CD4-positive, alpha-beta T cell (primary cell): Measurements from ENCODE around the gene KSR2. TPM values are rescaled to one million over a fixed set of nuclear protein-coding genes. Genes with fewer than 3 reads are reported as not detected.

Source experiments
- ATAC-seq: fragments of 200-7000 bp; cut with Tn5 transposase; one replicate; pipeline ENCODE4 v1.10.0; 2022; ENCODE audit warnings: mild to moderate bottlenecking; ENCODE audit not compliant: poor library complexity
- CTCF ChIA-PET: fragments of 350-600 bp; sonication (Branson Sonifier 250); formaldehyde crosslinking; loops from one replicate; lab custom pipeline; 2021; ENCODE audit warnings: antibody characterized with exemption, inconsistent platforms; lab: Charles Lee
- POLR2A ChIA-PET: fragments of 350-600 bp; sonication (Branson Sonifier 250); formaldehyde crosslinking; loops from one replicate; lab custom pipeline; 2021; ENCODE audit warnings: antibody characterized with exemption, inconsistent platforms; lab: Charles Lee
- DNase-seq, 14 experiments: peaks; one replicate each; pipeline ENCODE4 v3.0.0-alpha.2; 2013 to 2020; ENCODE audit warnings: mixed read lengths in 2 of 14
- H3K27ac ChIP-seq, 2 donors: one replicate each; pipeline versions ENCODE4 v1.5.1 to v1.7.0; 2013; ENCODE audit warnings: low read length in 2 of 2, low read depth in 1 of 2, mild to moderate bottlenecking in 1 of 2
- H3K27me3 ChIP-seq, 2 experiments: 1 replicate in 1 of 2; 2 replicates in 1 of 2; pipeline versions ENCODE4 v1.6.1 to v1.7.0; 2013; ENCODE audit warnings: low read length in 2 of 2, control low read depth in 1 of 2, mild to moderate bottlenecking in 1 of 2, moderate library complexity in 1 of 2; ENCODE audit not compliant: insufficient read depth in 2 of 2, control insufficient read depth in 1 of 2
- H3K36me3 ChIP-seq: one replicate; pipeline ENCODE4 v1.6.1; 2013; ENCODE audit warnings: low read length, control low read depth; ENCODE audit not compliant: insufficient read depth
- H3K4me1 ChIP-seq: one replicate; pipeline ENCODE4 v1.6.1; 2013; ENCODE audit warnings: low read length, control low read depth; ENCODE audit not compliant: insufficient read depth
- H3K4me3 ChIP-seq: one replicate; pipeline ENCODE4 v1.5.1; 2013; ENCODE audit warnings: mild to moderate bottlenecking, low read length, moderate library complexity
- H3K9me3 ChIP-seq, 2 experiments: 1 replicate in 1 of 2; 2 replicates in 1 of 2; pipeline versions ENCODE4 v1.6.1 to v1.7.0; 2013; ENCODE audit warnings: low read length in 2 of 2, mild to moderate bottlenecking in 2 of 2, control low read depth in 1 of 2, moderate library complexity in 1 of 2; ENCODE audit not compliant: control insufficient read depth in 1 of 2, insufficient read depth in 1 of 2
- H3K27ac Mint-ChIP-seq: one replicate; pipeline ENCODE4 v1.8.0; 2020; ENCODE audit warnings: mixed read lengths
- H3K27me3 Mint-ChIP-seq: one replicate; pipeline ENCODE4 v1.8.0; 2021; ENCODE audit warnings: mixed read lengths
- H3K36me3 Mint-ChIP-seq: one replicate; pipeline ENCODE4 v1.8.0; 2021; ENCODE audit warnings: low read depth, mixed read lengths
- H3K4me1 Mint-ChIP-seq: one replicate; pipeline ENCODE4 v1.8.0; 2021; ENCODE audit warnings: low read depth, mixed read lengths
- H3K4me3 Mint-ChIP-seq: one replicate; pipeline ENCODE4 v1.8.0; 2020; ENCODE audit warnings: mild to moderate bottlenecking, mixed read lengths
- H3K9me3 Mint-ChIP-seq: one replicate; pipeline ENCODE4 v1.8.0; 2020; ENCODE audit warnings: mixed read lengths
- intact Hi-C, 2 experiments: fragments of 100-400 bp; cut with DNase I in 1 of 2; cut with micrococcal nuclease in 1 of 2; formaldehyde crosslinking; loops; one replicate each; pipeline versions ENCODE4 v1.15.1 to v1.9.0; 2023 to 2025; cut with DNase I, micrococcal nuclease
- total RNA-seq, 174 experiments: library from RNA in 2 of 174; stranded (reverse) in 2 of 174; gene quantifications; one replicate each; pipeline ENCODE4 v1.2.3 and lab custom pipeline; 2021 to 2026
- TF ChIP-seq, protein P1 (sequence below): fragments of 200-600 bp; IDR thresholded peaks from one replicate; pipeline ENCODE4 v1.8.0; 2022; ENCODE audit warnings: antibody characterized with exemption, mild to moderate bottlenecking

The KSR2 gene
- total RNA-seq, 2 experiments from 2014 or later, result 0.05 to 0.17 TPM

DNA sequence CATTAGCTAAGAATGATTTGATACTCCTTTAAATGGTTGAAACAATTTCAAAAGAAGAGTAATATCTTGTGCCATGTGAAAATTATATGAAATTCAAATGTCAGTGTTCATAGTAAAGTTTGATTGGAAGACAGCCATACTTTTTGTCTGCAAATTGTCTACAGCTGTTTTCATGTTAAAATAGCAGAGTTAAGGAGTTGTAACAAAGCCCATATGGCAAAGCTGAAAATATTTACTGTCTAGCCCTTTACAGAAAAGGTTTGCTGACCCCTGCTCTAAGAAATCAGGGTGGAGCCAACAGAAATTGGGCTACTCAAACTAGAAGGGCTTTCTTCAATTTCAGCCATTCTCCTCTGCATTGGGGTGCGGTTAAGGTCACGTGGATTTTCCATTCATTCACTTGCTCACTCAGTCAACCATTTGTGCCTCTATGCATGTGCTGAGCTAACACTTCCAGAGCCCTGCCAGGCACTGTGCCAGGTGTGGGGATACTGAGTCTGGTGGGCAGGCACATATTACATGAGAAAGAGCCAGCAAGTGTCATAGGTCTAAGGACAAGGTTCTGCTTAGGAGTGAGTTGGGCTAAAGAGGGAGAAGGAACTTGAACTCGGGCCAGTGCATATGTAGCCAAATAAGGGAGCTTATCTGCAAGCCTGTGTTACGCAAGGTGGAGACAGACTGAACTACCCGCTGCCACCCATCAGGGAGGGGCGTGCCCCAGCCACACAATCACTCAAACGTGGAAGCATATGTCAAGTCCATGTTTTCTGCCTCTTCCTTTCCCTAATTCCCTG lies 467.5 kb downstream of the KSR2 start:
- Mint-ChIP-seq H3K4me1 (no peaks in the 10 kb centered on the region), H3K4me3 (no peak overlapping the region), H3K27ac (no peak overlapping the region), H3K27me3 (peaks cover 11% of the 10 kb centered on the region), H3K9me3 (no peaks in the 10 kb centered on the region), H3K36me3 (no peaks in the 10 kb centered on the region)
- ATAC-seq, result no peak
- TF ChIP-seq, protein P1, sequence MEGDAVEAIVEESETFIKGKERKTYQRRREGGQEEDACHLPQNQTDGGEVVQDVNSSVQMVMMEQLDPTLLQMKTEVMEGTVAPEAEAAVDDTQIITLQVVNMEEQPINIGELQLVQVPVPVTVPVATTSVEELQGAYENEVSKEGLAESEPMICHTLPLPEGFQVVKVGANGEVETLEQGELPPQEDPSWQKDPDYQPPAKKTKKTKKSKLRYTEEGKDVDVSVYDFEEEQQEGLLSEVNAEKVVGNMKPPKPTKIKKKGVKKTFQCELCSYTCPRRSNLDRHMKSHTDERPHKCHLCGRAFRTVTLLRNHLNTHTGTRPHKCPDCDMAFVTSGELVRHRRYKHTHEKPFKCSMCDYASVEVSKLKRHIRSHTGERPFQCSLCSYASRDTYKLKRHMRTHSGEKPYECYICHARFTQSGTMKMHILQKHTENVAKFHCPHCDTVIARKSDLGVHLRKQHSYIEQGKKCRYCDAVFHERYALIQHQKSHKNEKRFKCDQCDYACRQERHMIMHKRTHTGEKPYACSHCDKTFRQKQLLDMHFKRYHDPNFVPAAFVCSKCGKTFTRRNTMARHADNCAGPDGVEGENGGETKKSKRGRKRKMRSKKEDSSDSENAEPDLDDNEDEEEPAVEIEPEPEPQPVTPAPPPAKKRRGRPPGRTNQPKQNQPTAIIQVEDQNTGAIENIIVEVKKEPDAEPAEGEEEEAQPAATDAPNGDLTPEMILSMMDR, result no peak
- no peak for DNase-seq
- CTCF ChIA-PET, result no interaction called here
- Histone ChIP-seq H3K27me3 (no peaks in the 10 kb centered on the region), H3K4me1 (no peaks in the 10 kb centered on the region), H3K27ac (no peak overlapping the region), H3K36me3 (no peaks in the 10 kb centered on the region), H3K4me3 (no peak overlapping the region), H3K9me3 (peaks cover 0 to 7% of the 10 kb centered on the region in 2 experiments)
- intact Hi-C loops, result no loop called here
- POLR2A ChIA-PET, result no interaction called here

DNA sequence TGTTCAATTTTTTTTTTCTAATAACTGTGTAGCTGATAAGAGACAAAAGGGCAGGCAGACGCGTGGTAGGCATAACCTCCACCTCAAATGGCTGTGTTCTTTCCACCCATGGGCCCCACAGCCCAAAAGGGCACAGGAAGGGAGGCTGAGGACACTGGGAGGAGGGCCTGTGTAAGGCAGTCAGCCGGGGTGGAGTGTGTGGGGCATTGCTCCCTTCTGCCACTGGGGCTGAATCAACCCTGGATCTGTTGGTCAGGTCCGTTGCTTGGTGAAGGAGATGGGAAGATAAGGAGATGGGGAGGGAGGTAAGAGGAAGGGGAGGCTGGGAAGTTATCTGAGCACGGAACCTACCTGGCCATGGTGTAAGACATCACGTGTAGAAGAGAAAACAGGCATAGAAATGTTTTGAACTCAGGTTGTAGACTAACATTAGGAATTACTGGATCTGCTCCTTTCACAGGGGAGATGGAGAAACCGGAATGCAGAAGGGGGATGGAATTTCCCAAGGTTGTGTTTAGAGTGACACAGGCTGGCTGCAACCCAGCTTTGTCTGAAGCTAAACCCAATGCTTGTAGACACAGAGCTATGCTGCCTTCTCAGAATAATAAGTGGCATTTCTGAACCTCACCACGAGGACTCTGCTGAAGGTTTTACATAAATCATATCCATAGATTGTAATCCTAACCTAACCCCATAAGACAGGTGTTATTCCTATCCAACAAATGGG lies 468.9 kb downstream of the KSR2 start:
- H3K27ac Mint-ChIP-seq, result no peak overlapping the region
- peaks cover 0 to 7% of the 10 kb centered on the region in 2 experiments for H3K9me3 ChIP-seq
- no peaks in the 10 kb centered on the region for H3K27me3 ChIP-seq
- no peak overlapping the region for H3K4me3 Mint-ChIP-seq
- no peaks in the 10 kb centered on the region for H3K4me1 Mint-ChIP-seq
- no peaks in the 10 kb centered on the region for H3K36me3 Mint-ChIP-seq
- intact Hi-C loops, result no loop called here
- ChIA-PET CTCF (no interaction called here), POLR2A (no interaction called here)
- H3K9me3 Mint-ChIP-seq, result no peaks in the 10 kb centered on the region
- H3K4me1 ChIP-seq, result no peaks in the 10 kb centered on the region
- ATAC-seq (no peak), DNase-seq (no peak)
- H3K27me3 Mint-ChIP-seq, result peaks cover 11% of the 10 kb centered on the region
- no peak overlapping the region for H3K4me3 ChIP-seq
- no peak overlapping the region for H3K27ac ChIP-seq
- H3K36me3 ChIP-seq, result no peaks in the 10 kb centered on the region
- TF ChIP-seq, protein P1, result no peak

DNA sequence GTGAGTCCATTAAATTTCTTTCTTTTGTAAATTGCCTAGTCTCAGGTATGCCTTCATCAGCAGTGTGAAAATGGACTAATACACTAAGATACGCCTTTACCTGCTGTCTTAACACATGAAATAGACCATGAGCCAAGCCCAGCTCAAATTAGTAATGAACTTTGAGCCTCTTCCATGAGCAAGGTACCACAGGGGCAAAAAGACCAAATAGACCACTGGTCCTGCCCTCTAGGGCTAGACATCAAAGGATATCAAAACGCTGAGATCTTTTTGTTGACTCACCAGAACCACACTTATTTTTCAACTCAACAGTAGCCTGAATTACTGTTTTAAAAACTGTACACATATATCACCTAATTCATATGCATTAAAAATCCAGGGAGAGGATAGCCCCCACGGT lies 469.9 kb downstream of the KSR2 start:
- intact Hi-C loops, result no loop called here
- no peak for ATAC-seq
- peaks cover 11% of the 10 kb centered on the region for H3K27me3 Mint-ChIP-seq

More for the DNA sequence above, 469.9 kb downstream of the KSR2 start:
- Mint-ChIP-seq H3K4me3 (no peak overlapping the region), H3K27ac (no peak overlapping the region), H3K4me1 (no peaks in the 10 kb centered on the region), H3K9me3 (no peaks in the 10 kb centered on the region), H3K36me3 (no peaks in the 10 kb centered on the region)
- Histone ChIP-seq H3K36me3 (no peaks in the 10 kb centered on the region), H3K27me3 (no peaks in the 10 kb centered on the region), H3K9me3 (peaks cover 0 to 7% of the 10 kb centered on the region in 2 experiments), H3K4me1 (no peaks in the 10 kb centered on the region), H3K4me3 (no peak overlapping the region), H3K27ac (no peak overlapping the region)
- DNase-seq, result no peak
- CTCF ChIA-PET, result no interaction called here
- POLR2A ChIA-PET, result no interaction called here
- TF ChIP-seq, protein P1, result no peak
